DMS 273 treated with DMSO at 0.1 percent for 48 hours (cell line): Measurements from ENCODE around the gene SHBG.
"Not testable (repeated sequence)": the region's sequence is repeated elsewhere in the genome, so short reads cannot be mapped to it uniquely, and the experiment has no call there.

Experiments
- DNase-seq: peaks from one replicate; lab custom pipeline; 2025; lab: John Stamatoyannopoulos, UW

The SHBG gene

GRCh38 chr17:7629939-7630571 is at the start of gene SHBG:
TSS of gene SHBG (plus strand) at chr17:7630135. CDS start at chr17:7630173, 38 bp downstream.
- no peak for DNase-seq

- no peak for DNase-seq
These were observed 49.0 kb upstream of the SHBG start for GRCh38 chr17:7580604-7581575.

GRCh38 chr17:7582396-7583252 is 47.3 kb upstream of the SHBG start:
- DNase-seq: no peak

GRCh38 chr17:7583253-7584109 is 46.5 kb upstream of the SHBG start, which contains the start of gene MPDU1:
TSS of gene MPDU1 (plus strand) at chr17:7583852. CDS start at chr17:7583863, 11 bp downstream.
- DNase-seq: peak; percentile 90

- no peak for DNase-seq
These were observed 43.1 kb upstream of the SHBG start for GRCh38 chr17:7586673-7587419.

- no peak for DNase-seq
These were observed 42.3 kb upstream of the SHBG start for GRCh38 chr17:7587420-7588151.

- DNase-seq: no peak
These were observed 41.3 kb upstream of the SHBG start for GRCh38 chr17:7588553-7589203.

GRCh38 chr17:7589204-7589868 is 40.6 kb upstream of the SHBG start:
- DNase-seq: no peak

GRCh38 chr17:7589891-7590691 is 39.8 kb upstream of the SHBG start, which contains the start of gene SOX15:
TSS of gene SOX15 (minus strand) at chr17:7590094. CDS start at chr17:7589676, 418 bp downstream.
- DNase-seq: no peak

GRCh38 chr17:7590743-7591142 is 39.2 kb upstream of the SHBG start:
- DNase-seq: no peak

- no peak for DNase-seq
These were observed 38.3 kb upstream of the SHBG start for GRCh38 chr17:7591596-7591995.

- DNase-seq: no peak
These were observed 37.4 kb upstream of the SHBG start for GRCh38 chr17:7592422-7593021.

- DNase-seq: no peak
These were observed 36.6 kb upstream of the SHBG start for GRCh38 chr17:7593296-7593695.

- DNase-seq: not testable (repeated sequence)
These were observed 32.4 kb upstream of the SHBG start for GRCh38 chr17:7597561-7597960.

GRCh38 chr17:7606280-7606679 is 23.7 kb upstream of the SHBG start:
- no peak for DNase-seq

GRCh38 chr17:7610641-7611040 is 19.3 kb upstream of the SHBG start:
- no peak for DNase-seq

GRCh38 chr17:7611635-7612293 is 18.2 kb upstream of the SHBG start:
- no peak for DNase-seq
